Esophagus squamous epithelium (tissue), 5 donors: Measurements from ENCODE around the gene ACAP3. TPM values are rescaled to one million over a fixed set of nuclear protein-coding genes. Genes with fewer than 3 reads are reported as not detected.

Source experiments
- DNase-seq: peaks from one replicate; lab custom pipeline; 2025; lab: John Stamatoyannopoulos, UW
- H3K27ac ChIP-seq, 4 donors: fragments of 200-600 bp; sonication (generic); one replicate each; pipeline ENCODE4 v1.5.1; 2016 to 2019; ENCODE audit warnings: mild to moderate bottlenecking in 1 of 4
- H3K27me3 ChIP-seq, 4 donors: fragments of 200-600 bp; sonication (generic); 1 replicate in 3 of 4; 2 replicates in 1 of 4; pipeline versions ENCODE4 v1.5.1 to v1.6.0; 2017 to 2021; ENCODE audit warnings: antibody characterized with exemption in 1 of 4
- H3K36me3 ChIP-seq, 3 donors: fragments of 200-600 bp; sonication (generic); one replicate each; pipeline ENCODE4 v1.5.1; 2016 to 2019
- H3K4me1 ChIP-seq, 3 donors: fragments of 200-600 bp; sonication (generic); one replicate each; pipeline ENCODE4 v1.5.1; 2017 to 2019
- H3K4me3 ChIP-seq, 4 donors: fragments of 200-600 bp; sonication (generic); 1 replicate in 3 of 4; 2 replicates in 1 of 4; pipeline ENCODE4 v1.5.1; 2016 to 2019; ENCODE audit warnings: mild to moderate bottlenecking in 2 of 4, moderate library complexity in 1 of 4
- H3K9me3 ChIP-seq, 3 donors: fragments of 200-600 bp; sonication (generic); one replicate each; pipeline ENCODE4 v1.5.1; 2016 to 2019
- POLR2A ChIP-seq, 4 donors: fragments of 450-650 bp; IDR thresholded peaks; one replicate each; pipeline ENCODE4 v1.6.1; 2017; ENCODE audit warnings: antibody characterized with exemption in 4 of 4, mild to moderate bottlenecking in 4 of 4, moderate library complexity in 3 of 4
- WGBS, 2 donors: methylation state at CpG; one replicate each; pipeline ENCODE4 v1.1.5; 2018; 5-methylcytosine and 5-hydroxymethylcytosine counted together
- intact Hi-C: fragments of 100-400 bp; cut with DNase I; formaldehyde crosslinking; loops from one replicate; pipeline ENCODE4 v1.15.0; 2022
- total RNA-seq, 4 donors: library from RNA; depleted of rRNA; stranded (reverse); fragments of >200 nt; gene quantifications; one replicate each; pipeline ENCODE4 v1.1.0, GENCODE V29; 2016
- TF ChIP-seq, protein P1 (sequence below), 6 experiments: fragments of 450-650 bp in 4 of 6; fragments of 200-600 bp in 2 of 6; sonication (generic) in 2 of 6; IDR thresholded peaks; one replicate each; pipeline ENCODE4 v1.5.1; 2016 to 2019; ENCODE audit warnings: antibody characterized with exemption in 6 of 6, mild to moderate bottlenecking in 4 of 6, moderate library complexity in 4 of 6
- donor health status: DM: yes; HTN: yes; CAD: no.

Gene ACAP3
- total RNA-seq, 4 donors from 2014 or later, result 36.4 to 66.7 (median 56.9) TPM

DNA sequence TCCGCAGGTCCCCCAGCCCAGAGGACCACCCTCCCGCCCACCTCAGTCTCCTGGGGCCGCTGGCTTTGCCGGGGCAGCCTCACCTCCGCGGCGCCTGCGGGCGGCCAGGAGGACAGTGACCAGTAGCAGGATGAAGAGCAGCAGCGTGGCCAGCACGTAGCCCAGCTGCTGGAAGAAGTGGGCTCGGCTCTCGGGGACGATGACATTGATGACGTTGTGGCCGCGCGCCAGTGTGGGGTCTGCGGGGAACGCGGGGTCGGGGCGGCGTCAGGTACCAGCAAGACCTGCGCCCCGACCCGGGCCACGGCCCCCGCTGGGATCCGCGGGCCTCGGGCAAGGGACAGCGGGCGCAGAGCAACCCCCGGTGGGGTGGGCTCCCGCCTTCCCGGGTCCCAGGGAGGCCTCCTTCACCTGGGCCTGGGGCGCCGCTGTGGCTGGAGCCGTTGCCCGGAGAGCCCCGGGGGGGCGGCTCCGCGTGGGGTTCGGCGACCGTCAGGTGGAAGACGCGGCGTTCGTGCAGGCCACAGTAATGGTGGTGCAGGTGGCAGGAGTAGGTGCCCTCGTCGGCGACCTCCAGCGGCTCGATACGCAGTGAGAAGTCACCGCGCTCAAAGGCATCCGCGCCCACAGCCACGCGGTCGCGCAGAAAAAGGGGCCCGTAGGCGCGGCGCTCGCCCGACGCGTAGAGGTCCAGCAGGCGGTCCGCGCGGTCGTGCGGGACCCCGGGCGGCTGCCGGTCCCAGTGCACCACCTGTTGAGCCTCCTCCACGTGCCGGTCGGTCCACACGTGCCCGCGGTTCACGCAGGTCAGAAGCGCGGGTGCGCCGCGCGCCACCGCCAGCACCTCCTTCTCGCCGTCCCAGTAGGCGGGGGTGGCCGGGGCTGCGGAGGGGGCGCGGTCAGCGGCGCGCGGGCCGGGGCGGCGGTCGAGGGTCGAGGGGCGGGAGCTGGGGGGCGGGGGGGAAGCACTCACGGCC is 46.8 kb upstream of the ACAP3 start:
- peaks cover 0 to 77% (median 12%) of the 10 kb centered on the region in 4 donors for H3K27me3 ChIP-seq
- H3K36me3 ChIP-seq, result peaks cover 0 to 23% (median 0%) of the 10 kb centered on the region in 3 donors
- H3K4me3 ChIP-seq, result peak overlapping the region in 2 of 4 donors; percentile 50 to 61
- intact Hi-C loops, result no loop called here
- no peak for TF ChIP-seq POLR2A (IDR thresholded peaks at IDR 0.05)
- TF ChIP-seq, protein P1, sequence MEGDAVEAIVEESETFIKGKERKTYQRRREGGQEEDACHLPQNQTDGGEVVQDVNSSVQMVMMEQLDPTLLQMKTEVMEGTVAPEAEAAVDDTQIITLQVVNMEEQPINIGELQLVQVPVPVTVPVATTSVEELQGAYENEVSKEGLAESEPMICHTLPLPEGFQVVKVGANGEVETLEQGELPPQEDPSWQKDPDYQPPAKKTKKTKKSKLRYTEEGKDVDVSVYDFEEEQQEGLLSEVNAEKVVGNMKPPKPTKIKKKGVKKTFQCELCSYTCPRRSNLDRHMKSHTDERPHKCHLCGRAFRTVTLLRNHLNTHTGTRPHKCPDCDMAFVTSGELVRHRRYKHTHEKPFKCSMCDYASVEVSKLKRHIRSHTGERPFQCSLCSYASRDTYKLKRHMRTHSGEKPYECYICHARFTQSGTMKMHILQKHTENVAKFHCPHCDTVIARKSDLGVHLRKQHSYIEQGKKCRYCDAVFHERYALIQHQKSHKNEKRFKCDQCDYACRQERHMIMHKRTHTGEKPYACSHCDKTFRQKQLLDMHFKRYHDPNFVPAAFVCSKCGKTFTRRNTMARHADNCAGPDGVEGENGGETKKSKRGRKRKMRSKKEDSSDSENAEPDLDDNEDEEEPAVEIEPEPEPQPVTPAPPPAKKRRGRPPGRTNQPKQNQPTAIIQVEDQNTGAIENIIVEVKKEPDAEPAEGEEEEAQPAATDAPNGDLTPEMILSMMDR (IDR thresholded peaks at IDR 0.05), result no peak
- no peaks in the 10 kb centered on the region for H3K9me3 ChIP-seq
- 33% methylated on average over 9 of the region's 116 CpGs; no CpG with 5 or more reads in 1 of the 2 donors for WGBS, 2 donors
- peak overlapping the region in 2 of 4 donors; percentile 88 to 92 for H3K27ac ChIP-seq
- no peak for DNase-seq
- peaks cover 46 to 84% (median 57%) of the 10 kb centered on the region in 3 donors for H3K4me1 ChIP-seq

GRCh38 chr1:1353389-1354151 is 45.8 kb upstream of the ACAP3 start:
- no peaks in the 10 kb centered on the region for H3K9me3 ChIP-seq
- TF ChIP-seq, protein P1 (IDR thresholded peaks at IDR 0.05), result no peak
- no peak for TF ChIP-seq POLR2A (IDR thresholded peaks at IDR 0.05)
- no peak for DNase-seq
- intact Hi-C loops, result no loop called here
- WGBS, 2 donors, result 20% methylated on average over 9 of the region's 28 CpGs; no CpG with 5 or more reads in 1 of the 2 donors
- H3K27me3 ChIP-seq, result peaks cover 0 to 67% (median 12%) of the 10 kb centered on the region in 4 donors
- H3K4me3 ChIP-seq, result peak overlapping the region in 1 of 4 donors; percentile 61
- peaks cover 0 to 23% (median 0%) of the 10 kb centered on the region in 3 donors for H3K36me3 ChIP-seq
- H3K4me1 ChIP-seq, result peaks cover 38 to 74% (median 56%) of the 10 kb centered on the region in 3 donors
- no peak overlapping the region for H3K27ac ChIP-seq

DNA sequence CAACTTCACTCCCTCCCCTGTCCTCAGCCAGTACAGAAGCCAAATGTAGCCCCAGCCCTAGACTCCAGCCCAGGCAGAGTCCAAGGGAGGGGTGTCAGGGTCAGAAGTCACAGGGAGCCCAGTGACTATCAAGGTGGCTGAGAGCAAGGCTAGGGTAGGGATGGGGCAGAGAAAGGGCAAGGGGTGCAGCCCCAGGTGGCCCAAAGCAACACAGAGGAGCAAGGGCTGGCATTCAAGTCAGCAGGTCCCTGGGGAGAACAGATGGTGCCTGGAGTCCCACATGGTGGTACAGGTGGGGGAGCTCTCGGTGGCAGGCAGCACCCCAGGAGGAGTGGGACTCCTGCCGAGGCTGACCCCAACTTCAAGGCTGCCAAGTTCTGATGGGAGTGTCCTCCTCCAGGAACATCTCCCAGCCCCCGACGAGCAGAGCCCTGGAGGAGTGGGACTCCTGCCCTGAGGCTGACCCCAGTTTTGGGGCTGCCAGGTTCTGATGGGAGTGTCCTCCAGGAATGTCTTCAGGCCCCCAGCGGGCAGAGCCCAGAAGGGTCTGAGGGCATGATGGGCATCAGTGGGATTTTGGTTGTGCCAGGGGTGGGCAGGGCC is 45.2 kb upstream of the ACAP3 start:
- intact Hi-C loops, result no loop called here
- no peak for DNase-seq
- Histone ChIP-seq H3K36me3 (peaks cover 0 to 23% (median 0%) of the 10 kb centered on the region in 3 donors), H3K27me3 (peaks cover 0 to 61% (median 12%) of the 10 kb centered on the region in 4 donors), H3K9me3 (no peaks in the 10 kb centered on the region), H3K27ac (peak overlapping the region in 1 of 4 donors; percentile 76), H3K4me1 (peaks cover 39 to 74% (median 56%) of the 10 kb centered on the region in 3 donors), H3K4me3 (no peak overlapping the region)
- WGBS, 2 donors, result 0% methylated on average over 1 of the region's 5 CpGs; no CpG with 5 or more reads in 1 of the 2 donors
- no peak for TF ChIP-seq POLR2A (IDR thresholded peaks at IDR 0.05)
- TF ChIP-seq, protein P1 (IDR thresholded peaks at IDR 0.05), result no peak

GRCh38 chr1:1351511-1352427 is 44.0 kb upstream of the ACAP3 start:
- Histone ChIP-seq H3K9me3 (no peaks in the 10 kb centered on the region), H3K27me3 (peaks cover 0 to 49% (median 12%) of the 10 kb centered on the region in 4 donors), H3K4me3 (peak overlapping the region in 2 of 4 donors; percentile 22 to 32), H3K4me1 (peaks cover 50 to 74% (median 62%) of the 10 kb centered on the region in 3 donors), H3K36me3 (peaks cover 0 to 23% (median 0%) of the 10 kb centered on the region in 3 donors), H3K27ac (peak overlapping the region in 3 of 4 donors; percentile 41 to 76 (median 53))
- no peak for DNase-seq
- WGBS, 2 donors, result 33 to 57% methylated on average over 9 to 19 of the region's 29 CpGs
- TF ChIP-seq, protein P1 (IDR thresholded peaks at IDR 0.05), result no peak
- no peak for TF ChIP-seq POLR2A (IDR thresholded peaks at IDR 0.05)
- intact Hi-C loops, result no loop called here
